Epithelial cell of proximal tubule (primary cell): Measurements from ENCODE around the gene PRUNE1. TPM values are rescaled to one million over a fixed set of nuclear protein-coding genes. Genes with fewer than 3 reads are reported as not detected.

Experiments
- DNase-seq: peaks from one replicate; pipeline ENCODE4 v3.0.0-alpha.2; 2011; ENCODE audit warnings: low read depth
- H3K4me3 ChIP-seq: 2 replicates; pipeline ENCODE4 v1.5.1; 2011; ENCODE audit warnings: low read depth, mild to moderate bottlenecking, low read length
- total RNA-seq: library from RNA; depleted of rRNA; stranded (reverse); fragments of >200 nt; gene quantifications from 2 replicates; pipeline ENCODE4 v1.2.3, GENCODE V29; 2015
- TF ChIP-seq, protein P1 (sequence below): conservative IDR thresholded peaks from 2 replicates; pipeline ENCODE4 v1.5.1; 2012; ENCODE audit warnings: low read depth, mild to moderate bottlenecking, low read length

Gene PRUNE1
- total RNA-seq, 1 donor from 2014 or later: 14.8 TPM

- no peak for DNase-seq
- peak overlapping the region; percentile 26 for H3K4me3 ChIP-seq
- TF ChIP-seq, protein P1, sequence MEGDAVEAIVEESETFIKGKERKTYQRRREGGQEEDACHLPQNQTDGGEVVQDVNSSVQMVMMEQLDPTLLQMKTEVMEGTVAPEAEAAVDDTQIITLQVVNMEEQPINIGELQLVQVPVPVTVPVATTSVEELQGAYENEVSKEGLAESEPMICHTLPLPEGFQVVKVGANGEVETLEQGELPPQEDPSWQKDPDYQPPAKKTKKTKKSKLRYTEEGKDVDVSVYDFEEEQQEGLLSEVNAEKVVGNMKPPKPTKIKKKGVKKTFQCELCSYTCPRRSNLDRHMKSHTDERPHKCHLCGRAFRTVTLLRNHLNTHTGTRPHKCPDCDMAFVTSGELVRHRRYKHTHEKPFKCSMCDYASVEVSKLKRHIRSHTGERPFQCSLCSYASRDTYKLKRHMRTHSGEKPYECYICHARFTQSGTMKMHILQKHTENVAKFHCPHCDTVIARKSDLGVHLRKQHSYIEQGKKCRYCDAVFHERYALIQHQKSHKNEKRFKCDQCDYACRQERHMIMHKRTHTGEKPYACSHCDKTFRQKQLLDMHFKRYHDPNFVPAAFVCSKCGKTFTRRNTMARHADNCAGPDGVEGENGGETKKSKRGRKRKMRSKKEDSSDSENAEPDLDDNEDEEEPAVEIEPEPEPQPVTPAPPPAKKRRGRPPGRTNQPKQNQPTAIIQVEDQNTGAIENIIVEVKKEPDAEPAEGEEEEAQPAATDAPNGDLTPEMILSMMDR: peak; percentile 100
Measured at GRCh38 chr1:150979092-150980056, 28.9 kb upstream of the PRUNE1 start.

DNA sequence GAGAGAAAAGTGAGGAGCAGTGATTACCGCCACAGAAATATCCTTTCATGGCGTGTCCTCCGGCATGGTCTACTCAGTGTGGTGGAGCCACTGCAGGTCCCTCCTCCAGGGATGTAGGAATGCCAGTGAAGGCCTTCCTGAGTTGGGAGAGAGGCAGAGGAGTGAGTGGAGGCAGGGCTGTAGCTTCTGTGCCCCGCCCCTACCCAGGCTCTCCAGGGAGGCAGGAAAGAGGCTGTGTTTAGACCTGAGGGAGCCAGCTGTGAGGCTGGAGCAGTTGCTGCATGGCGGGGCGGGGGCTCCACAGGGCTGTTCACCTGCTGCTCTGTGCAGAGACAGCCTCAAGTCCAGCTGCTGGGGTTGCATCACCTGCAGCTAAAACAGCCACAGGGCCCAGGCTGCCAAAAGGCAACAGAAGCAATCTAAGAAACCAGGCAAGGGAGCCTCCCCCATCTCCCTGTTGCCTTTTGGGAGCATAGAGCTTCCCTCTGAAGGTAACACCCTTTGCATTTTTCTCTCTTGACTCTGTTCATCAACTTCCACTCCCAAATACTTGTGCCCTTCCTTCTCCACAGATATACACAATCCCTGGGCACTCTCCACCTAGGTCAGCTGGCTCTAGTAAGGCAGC lies 27.0 kb upstream of the PRUNE1 start:
- no peak for DNase-seq
- TF ChIP-seq, protein P1: no peak
- no peak overlapping the region for H3K4me3 ChIP-seq

DNA sequence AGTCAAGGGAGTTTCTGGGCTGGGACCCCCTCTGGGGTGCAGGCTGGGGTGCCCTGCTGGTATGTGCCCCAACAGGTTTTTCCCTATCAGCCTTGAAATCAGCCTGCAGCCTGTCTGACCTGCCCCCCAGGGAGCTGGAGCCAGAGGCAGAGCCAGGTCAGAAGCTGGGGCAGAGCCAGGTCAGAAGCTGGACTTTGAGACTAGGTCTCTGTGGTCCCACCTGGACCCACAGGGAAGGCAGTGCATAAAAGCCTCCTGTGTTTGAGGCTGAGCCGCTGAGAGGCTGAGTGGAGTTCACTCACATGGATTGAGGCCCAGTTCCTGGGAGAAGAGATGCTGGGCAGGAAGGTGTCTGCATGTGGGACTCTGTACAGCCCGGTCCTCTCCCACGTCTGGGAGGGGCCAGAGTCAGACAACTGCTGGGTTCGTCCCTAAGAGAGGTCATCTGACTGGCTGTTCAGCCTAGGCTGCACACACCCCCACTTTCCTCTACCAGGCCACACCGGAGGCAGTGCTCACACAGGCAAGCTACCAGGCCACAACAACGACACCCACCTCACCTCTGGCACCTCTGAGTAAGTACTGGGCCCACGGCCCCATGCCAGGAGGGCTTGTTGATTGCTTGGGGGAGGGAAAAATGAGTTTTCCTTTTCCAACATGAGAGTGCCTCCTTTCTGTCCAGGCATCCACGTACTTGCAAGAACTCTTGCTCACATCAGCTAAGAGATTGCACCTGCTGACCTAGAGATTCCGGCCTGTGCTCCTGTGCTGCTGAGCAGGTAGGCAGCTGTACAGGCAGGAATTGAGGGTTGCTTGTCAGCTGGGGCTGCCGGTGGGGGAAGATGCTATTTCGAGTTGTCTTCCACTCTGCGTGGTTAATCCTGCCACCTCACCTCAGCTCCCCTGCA lies 26.2 kb upstream of the PRUNE1 start, which contains the start of gene ANXA9:
TSS of gene ANXA9 (plus strand) at position 488 of the 908 bp plus-strand sequence. CDS start 814 bp downstream, outside the sequence.
- DNase-seq: no peak

DNA sequence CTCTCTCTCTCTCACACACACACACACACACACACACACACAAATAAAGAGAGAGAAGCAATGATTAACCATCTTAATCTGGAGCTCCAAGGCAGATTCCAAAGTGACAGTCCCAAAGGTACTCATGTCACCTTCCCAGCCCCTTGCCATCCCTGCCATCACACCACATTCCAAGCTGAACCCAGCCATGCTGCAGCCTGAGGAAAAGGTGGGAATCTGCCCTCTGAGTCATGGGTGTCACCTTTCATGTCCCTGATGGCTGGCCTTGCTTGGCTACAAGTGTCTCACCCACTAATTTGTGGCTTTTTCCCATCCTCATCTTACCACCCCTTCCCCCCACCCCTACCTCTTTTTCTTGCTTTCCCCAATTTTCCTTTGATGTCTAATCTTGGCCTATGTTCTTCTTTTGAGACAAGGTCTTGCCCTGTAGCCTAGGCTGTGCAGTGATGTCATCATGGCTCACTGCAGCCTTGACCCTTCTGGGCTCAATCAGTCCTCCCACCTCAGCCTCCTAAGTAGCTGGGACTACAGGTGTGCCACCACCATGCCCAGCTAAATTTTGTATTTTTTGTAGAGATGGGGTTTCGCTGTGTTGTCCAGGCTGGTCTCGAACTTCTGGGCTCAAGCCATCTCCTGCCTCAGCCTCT lies 22.9 kb upstream of the PRUNE1 start:
- TF ChIP-seq, protein P1: no peak
- no peak for DNase-seq
- no peak overlapping the region for H3K4me3 ChIP-seq

More for the DNA sequence above, 26.2 kb upstream of the PRUNE1 start, which contains the start of gene ANXA9:
- no peak within 1 kb of the TSS for H3K4me3 ChIP-seq
- TF ChIP-seq, protein P1: no peak

GRCh38 chr1:150987924-150988323 lies 20.3 kb upstream of the PRUNE1 start:
- TF ChIP-seq, protein P1: no peak
- no peak overlapping the region for H3K4me3 ChIP-seq
- DNase-seq: no peak

DNA sequence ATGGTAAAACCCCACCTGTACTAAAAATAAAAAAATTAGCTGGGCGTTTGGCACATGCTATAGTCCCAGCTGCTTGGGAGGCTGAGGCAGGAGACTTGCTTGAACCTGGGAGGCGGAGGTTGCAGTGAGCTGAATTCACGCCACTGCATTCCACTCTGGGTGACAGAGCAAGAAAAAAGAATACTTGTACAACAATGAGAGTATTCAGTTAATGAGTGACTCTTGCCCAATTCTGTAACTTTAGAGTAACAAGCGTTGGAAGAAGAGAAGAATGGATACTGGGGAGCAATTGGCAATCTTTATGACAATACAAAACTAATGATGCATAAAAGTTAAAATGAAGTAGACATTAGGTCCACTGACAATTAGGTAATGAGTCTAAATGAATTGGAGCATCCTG lies 15.6 kb upstream of the PRUNE1 start:
- TF ChIP-seq, protein P1: no peak
- H3K4me3 ChIP-seq: no peak overlapping the region
- DNase-seq: peak; percentile 71
